OCI-LY7 (cell line): Measurements from ENCODE around the gene FOXO3. TPM values are rescaled to one million over a fixed set of nuclear protein-coding genes. Genes with fewer than 3 reads are reported as not detected.

Source experiments
- BruUV-seq: library from RNA; stranded (reverse); fragments of 400-500 nt; replicated peaks from 2 replicates; lab custom pipeline; 2021; lab: Mats Ljungman, UMichigan
- CTCF ChIA-PET: fragments of 300-600 bp; sonication (Branson Sonifier 250); formaldehyde crosslinking; loops from one replicate; lab custom pipeline; 2022; ENCODE audit warnings: antibody characterized with exemption; ENCODE audit not compliant: unreplicated experiment; lab: Charles Lee
- POLR2A ChIA-PET: fragments of 300-600 bp; sonication (Branson Sonifier 250); formaldehyde crosslinking; loops from one replicate; lab custom pipeline; 2022; ENCODE audit warnings: antibody characterized with exemption; lab: Charles Lee
- DNase-seq: peaks from one replicate; pipeline ENCODE4 v3.0.0-alpha.2; 2015; ENCODE audit warnings: low spot score
- H2AFZ ChIP-seq: fragments of 200-600 bp; sonication (generic), shearing (Covaris generic); 2 replicates; pipeline ENCODE4 v1.6.1; 2014; ENCODE audit warnings: mild to moderate bottlenecking, antibody characterized with exemption, low read length, moderate library complexity
- H3K27ac ChIP-seq: fragments of 200-600 bp; sonication (generic); 2 replicates; pipeline ENCODE4 v1.5.1; 2014; ENCODE audit warnings: mixed run types, low read depth, mild to moderate bottlenecking, moderate library complexity, low read length, inconsistent platforms; ENCODE audit not compliant: poor library complexity, severe bottlenecking
- H3K36me3 ChIP-seq: fragments of 200-600 bp; sonication (generic); 2 replicates; pipeline ENCODE4 v1.6.1; 2014; ENCODE audit warnings: mild to moderate bottlenecking, antibody characterized with exemption, low read length, moderate library complexity, mixed read lengths; ENCODE audit not compliant: insufficient read depth
- H3K4me1 ChIP-seq: fragments of 200-600 bp; sonication (generic); 2 replicates; pipeline ENCODE4 v1.5.1; 2014; ENCODE audit warnings: mild to moderate bottlenecking, low read length; ENCODE audit not compliant: insufficient read depth, poor library complexity, severe bottlenecking
- H3K4me2 ChIP-seq: fragments of 200-600 bp; sonication (generic); 2 replicates; pipeline ENCODE4 v1.6.1; 2014; ENCODE audit warnings: mild to moderate bottlenecking, low read length
- H3K4me3 ChIP-seq: fragments of 200-600 bp; sonication (generic); 2 replicates; pipeline ENCODE4 v1.5.1; 2014; ENCODE audit warnings: mild to moderate bottlenecking, low read depth, low read length; ENCODE audit not compliant: poor library complexity, severe bottlenecking
- H3K79me2 ChIP-seq: fragments of 200-600 bp; sonication (generic); 2 replicates; pipeline ENCODE4 v1.6.1; 2016; ENCODE audit warnings: low read depth, mild to moderate bottlenecking, low read length, moderate library complexity, mixed read lengths; ENCODE audit not compliant: insufficient read depth
- H3K9me2 ChIP-seq: fragments of 200-600 bp; sonication (generic); 2 replicates; pipeline ENCODE4 v1.6.1; 2016; ENCODE audit warnings: mild to moderate bottlenecking, low read length, mixed read lengths; ENCODE audit not compliant: insufficient read depth
- H3K9me3 ChIP-seq: fragments of 200-600 bp; sonication (generic); 2 replicates; pipeline ENCODE4 v1.6.1; 2014; ENCODE audit warnings: mild to moderate bottlenecking, mixed run types, low read length, mixed read lengths
- H4K20me1 ChIP-seq: fragments of 200-600 bp; sonication (generic); 2 replicates; pipeline ENCODE4 v1.6.1; 2014; ENCODE audit warnings: mild to moderate bottlenecking, antibody characterized with exemption, low read length, moderate library complexity, mixed read lengths; ENCODE audit not compliant: insufficient read depth
- EZH2phosphoT487 ChIP-seq: fragments of 200-600 bp; sonication (generic); IDR thresholded peaks from 2 replicates; pipeline ENCODE4 v1.6.1; 2018; ENCODE audit warnings: low read depth, borderline replicate concordance, mild to moderate bottlenecking, mixed run types, antibody characterized with exemption, low read length, moderate library complexity, mixed read lengths
- intact Hi-C: fragments of 100-400 bp; cut with micrococcal nuclease; formaldehyde crosslinking; loops from one replicate; pipeline ENCODE4 v1.10.0; 2022; ENCODE audit not compliant: unreplicated experiment
- total RNA-seq, 2 experiments: library from RNA; depleted of rRNA in 1 of 2; stranded (reverse); fragments of >200 nt in 1 of 2; shearing (Covaris generic) in 1 of 2; gene quantifications; 2 replicates each; pipeline ENCODE4 v1.2.3, GENCODE V29; 2014 to 2022
- TF ChIP-seq, protein P1 (sequence below): fragments of 200-600 bp; sonication (generic); conservative IDR thresholded peaks from 2 replicates; pipeline ENCODE4 v1.5.1; 2014; ENCODE audit warnings: mild to moderate bottlenecking, antibody characterized with exemption, low read length, moderate library complexity, mixed read lengths

FOXO3 gene
- total RNA-seq, 2 experiments from 2014 or later, result 3.8 to 9.9 TPM

GRCh38 chr6:108524528-108525248, 36.0 kb upstream of the FOXO3 start:
- intact Hi-C loops, result loop anchor here (5.0 to 10.0 kb wide), 2 partner anchors 547 to 850 kb away; no protein-coding TSS in a partner anchor
- Histone ChIP-seq H3K4me1 (no peaks in the 10 kb centered on the region), H3K9me2 (no peaks in the 10 kb centered on the region), H3K9me3 (no peaks in the 10 kb centered on the region), H3K27ac (no peak overlapping the region), H2AFZ (no peak overlapping the region), H3K4me3 (no peak overlapping the region), H3K4me2 (no peak overlapping the region), H3K36me3 (no peaks in the 10 kb centered on the region), H4K20me1 (no peaks in the 10 kb centered on the region), H3K79me2 (no peaks in the 10 kb centered on the region)
- no peak for DNase-seq
- BruUV-seq, result no TSS peak
- ChIA-PET POLR2A (interaction anchor here (0.6 to 1.5 kb wide), 4 partner anchors 11 to 1260 kb away, joined by 3 to 5 read pairs (median 4); no protein-coding TSS in a partner anchor), CTCF (no interaction called here)
- TF ChIP-seq EZH2phosphoT487, result no peak
- TF ChIP-seq, protein P1, sequence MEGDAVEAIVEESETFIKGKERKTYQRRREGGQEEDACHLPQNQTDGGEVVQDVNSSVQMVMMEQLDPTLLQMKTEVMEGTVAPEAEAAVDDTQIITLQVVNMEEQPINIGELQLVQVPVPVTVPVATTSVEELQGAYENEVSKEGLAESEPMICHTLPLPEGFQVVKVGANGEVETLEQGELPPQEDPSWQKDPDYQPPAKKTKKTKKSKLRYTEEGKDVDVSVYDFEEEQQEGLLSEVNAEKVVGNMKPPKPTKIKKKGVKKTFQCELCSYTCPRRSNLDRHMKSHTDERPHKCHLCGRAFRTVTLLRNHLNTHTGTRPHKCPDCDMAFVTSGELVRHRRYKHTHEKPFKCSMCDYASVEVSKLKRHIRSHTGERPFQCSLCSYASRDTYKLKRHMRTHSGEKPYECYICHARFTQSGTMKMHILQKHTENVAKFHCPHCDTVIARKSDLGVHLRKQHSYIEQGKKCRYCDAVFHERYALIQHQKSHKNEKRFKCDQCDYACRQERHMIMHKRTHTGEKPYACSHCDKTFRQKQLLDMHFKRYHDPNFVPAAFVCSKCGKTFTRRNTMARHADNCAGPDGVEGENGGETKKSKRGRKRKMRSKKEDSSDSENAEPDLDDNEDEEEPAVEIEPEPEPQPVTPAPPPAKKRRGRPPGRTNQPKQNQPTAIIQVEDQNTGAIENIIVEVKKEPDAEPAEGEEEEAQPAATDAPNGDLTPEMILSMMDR, result no peak

DNA sequence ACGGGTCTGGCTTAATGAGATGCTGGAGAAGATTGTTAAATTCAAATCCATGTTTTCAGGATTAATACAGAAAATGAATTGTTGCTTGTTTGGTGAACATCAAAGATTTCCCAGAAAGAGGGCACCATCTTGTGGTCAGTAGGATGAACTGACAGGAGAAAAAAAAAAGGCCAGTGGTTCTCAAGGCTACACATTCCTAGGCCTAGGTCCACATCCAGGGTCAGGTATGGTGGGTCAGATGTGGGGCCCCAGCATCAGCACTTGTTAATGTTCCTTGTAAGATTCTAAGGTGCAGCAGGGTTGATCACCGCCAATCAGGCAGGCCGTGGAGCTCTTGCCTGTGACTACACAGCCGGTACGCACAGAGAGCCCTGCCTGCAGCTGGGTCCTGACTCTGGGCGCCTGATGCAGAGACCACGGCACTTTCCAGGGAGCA, 34.0 kb upstream of the FOXO3 start:
- Histone ChIP-seq H3K79me2 (no peaks in the 10 kb centered on the region), H3K9me3 (no peaks in the 10 kb centered on the region), H3K4me2 (no peak overlapping the region), H3K4me3 (no peak overlapping the region), H4K20me1 (no peaks in the 10 kb centered on the region), H3K27ac (no peak overlapping the region), H3K9me2 (no peaks in the 10 kb centered on the region), H3K36me3 (no peaks in the 10 kb centered on the region), H2AFZ (no peak overlapping the region), H3K4me1 (no peaks in the 10 kb centered on the region)
- BruUV-seq, result no TSS peak
- intact Hi-C loops, result loop anchor here (1.0 to 10.0 kb wide), 3 partner anchors 413 to 852 kb away; no protein-coding TSS in a partner anchor
- CTCF ChIA-PET, result no interaction called here
- TF ChIP-seq, protein P1, result peak; percentile 90
- no peak for TF ChIP-seq EZH2phosphoT487
- DNase-seq, result peak; percentile 54
- POLR2A ChIA-PET, result no interaction called here

DNA sequence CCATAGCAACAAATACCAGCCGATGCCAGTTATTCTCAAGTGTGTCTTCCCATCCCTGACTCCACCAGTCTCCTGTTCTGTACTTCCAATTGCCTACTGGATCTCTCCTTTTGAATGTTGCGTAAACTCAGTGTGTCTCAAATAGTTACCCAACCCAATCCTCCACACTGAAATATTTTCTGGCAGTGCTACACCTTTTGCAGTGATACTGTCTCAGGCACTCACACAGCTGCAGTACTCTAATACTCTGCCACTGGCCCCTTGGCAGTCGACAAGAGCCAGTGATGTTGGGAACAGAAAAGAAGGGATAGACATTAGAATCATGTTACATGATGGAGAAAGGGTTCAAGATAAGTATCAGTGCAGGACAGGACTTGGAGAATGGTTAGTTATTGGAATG, 31.8 kb upstream of the FOXO3 start:
- Histone ChIP-seq H3K4me3 (no peak overlapping the region), H3K9me2 (no peaks in the 10 kb centered on the region), H2AFZ (no peak overlapping the region), H3K9me3 (no peaks in the 10 kb centered on the region), H3K4me2 (no peak overlapping the region), H3K36me3 (no peaks in the 10 kb centered on the region), H4K20me1 (no peaks in the 10 kb centered on the region), H3K79me2 (no peaks in the 10 kb centered on the region), H3K4me1 (no peaks in the 10 kb centered on the region), H3K27ac (no peak overlapping the region)
- TF ChIP-seq, protein P1, result no peak
- no peak for TF ChIP-seq EZH2phosphoT487
- no TSS peak for BruUV-seq
- intact Hi-C loops, result loop anchor here (5.0 to 10.0 kb wide), 2 partner anchors 552 to 854 kb away; no protein-coding TSS in a partner anchor
- POLR2A ChIA-PET, result interaction anchor here (1.1 kb wide), 1 partner anchor 269 kb away, joined by 3 read pairs; no protein-coding TSS in a partner anchor
- CTCF ChIA-PET, result interaction anchor here (0.6 kb wide), 1 partner anchor 27 kb away, joined by 3 read pairs; no protein-coding TSS in a partner anchor
- DNase-seq, result no peak
